ENCODE data around the gene POLG2. TPM values are rescaled to one million over a fixed set of nuclear protein-coding genes. Genes with fewer than 3 reads are reported as not detected.
"Not testable (repeated sequence)": the region's sequence is repeated elsewhere in the genome, so short reads cannot be mapped to it uniquely, and the experiment has no call there.

Gene POLG2
- total RNA-seq, 1 experiment from 2014 or later, result 11.8 TPM

DNA sequence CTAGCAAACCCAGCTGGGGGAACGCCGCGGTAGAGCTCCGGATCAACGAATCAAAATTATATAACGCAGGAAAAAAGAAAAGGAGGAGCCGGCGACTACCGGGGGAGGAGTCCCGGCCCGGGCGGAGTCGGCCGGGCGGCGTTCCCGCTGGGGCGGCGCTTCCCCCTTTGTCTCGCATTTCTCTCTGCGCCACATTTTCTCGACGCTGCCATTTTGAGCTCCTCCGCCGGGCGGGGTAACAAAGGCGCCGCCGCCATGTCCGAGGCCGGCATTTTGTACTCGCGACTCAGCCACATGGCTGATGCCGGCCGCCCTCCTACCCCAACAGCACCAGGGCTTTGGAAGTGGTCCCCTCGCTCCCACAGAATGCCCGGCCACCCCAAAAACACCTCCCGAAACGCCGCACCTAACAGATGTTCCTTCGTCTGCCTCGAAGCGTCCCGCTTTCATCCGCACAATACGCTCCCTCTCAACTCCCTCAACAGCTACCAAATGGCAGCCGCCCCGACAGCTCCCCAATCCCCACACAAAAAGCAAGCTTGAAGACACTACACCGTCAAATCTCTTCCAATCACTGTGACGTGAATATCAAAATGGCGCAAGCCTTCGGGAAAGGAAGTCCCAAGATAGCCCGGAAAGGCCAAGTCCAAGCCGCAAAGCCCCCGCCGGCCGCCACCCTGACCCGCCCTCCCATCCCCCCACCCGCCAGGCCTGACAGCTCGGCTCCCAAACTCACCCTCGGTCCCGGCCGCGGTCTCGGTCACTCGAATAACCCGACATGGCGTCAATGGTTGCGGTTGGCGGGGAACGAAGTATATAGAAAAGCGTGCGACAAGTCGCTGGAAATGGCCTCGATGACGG is 8.7 kb upstream of the POLG2 start:
- peak; percentile 80 for DNase-seq (ENCODE audit: low spot score)

DNA sequence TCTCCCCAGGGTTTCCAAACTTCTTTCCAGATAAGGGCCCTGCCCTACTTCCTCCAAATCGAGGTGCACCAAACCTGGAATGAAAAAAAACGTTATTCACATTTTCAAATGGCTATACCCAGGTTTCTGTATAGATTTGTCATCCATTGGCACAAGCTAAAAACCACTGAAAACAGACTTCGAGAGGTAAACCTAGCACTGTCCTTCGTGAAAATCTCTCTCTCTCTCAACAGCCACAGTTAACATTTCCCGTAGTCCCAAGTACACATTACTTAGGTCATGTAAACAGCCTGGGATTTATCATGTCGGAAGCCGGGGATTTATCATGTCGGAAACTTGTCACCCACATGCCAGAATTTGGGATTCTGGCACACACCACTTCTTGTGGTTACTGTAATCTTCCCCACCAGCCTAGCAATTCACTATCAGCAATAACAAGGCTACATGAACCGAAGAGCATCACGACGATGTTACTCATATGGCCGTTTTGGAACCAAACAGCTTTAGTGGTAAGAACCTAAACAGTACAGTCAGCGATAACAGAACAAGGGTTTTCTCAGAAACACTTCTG is 8.0 kb upstream of the POLG2 start:
- DNase-seq (ENCODE audit: low spot score), result peak; percentile 27

DNA sequence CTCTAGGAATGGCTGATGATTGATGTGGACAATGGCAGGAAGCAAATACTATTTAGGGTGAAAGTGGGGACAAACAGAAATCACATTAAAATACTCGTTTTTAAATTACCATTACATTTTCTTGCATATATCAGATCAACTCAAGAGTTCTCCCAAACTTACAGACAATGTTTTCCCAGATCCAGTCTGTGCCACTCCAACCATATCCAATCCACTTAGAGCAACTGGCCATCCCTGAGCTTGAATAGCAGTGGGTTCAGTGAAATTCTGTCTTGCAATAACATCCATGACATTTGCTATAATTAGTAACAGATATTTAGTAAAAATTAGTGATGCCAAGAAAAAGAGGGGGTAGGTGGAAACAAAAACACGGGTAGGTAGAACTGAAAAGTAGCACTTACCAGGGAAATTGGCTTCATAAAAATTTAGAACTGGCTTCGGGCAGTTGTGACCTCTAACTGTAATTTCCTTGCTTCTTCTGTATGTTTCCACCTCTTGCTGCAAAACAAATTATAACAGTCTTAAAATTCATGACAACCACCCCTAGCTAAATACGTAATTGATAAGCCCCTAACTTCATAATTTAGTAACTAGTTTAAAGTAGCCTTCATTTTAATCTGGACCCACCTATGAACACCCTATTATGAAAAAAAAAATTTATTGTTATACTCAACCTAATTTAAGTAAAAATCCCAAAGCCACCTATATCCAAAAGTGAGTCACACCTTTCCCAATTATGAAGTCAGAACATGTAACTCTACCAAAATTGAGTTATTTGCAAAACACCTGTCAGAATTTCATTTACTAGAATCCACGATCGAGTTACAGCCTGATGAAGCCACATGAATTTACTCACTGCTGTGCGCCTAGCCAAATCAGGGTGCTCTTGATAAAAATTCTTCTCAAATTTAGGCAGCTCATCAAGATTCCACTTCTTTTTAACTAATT is 7.2 kb upstream of the POLG2 start:
- no peak for DNase-seq (ENCODE audit: low spot score)

DNA sequence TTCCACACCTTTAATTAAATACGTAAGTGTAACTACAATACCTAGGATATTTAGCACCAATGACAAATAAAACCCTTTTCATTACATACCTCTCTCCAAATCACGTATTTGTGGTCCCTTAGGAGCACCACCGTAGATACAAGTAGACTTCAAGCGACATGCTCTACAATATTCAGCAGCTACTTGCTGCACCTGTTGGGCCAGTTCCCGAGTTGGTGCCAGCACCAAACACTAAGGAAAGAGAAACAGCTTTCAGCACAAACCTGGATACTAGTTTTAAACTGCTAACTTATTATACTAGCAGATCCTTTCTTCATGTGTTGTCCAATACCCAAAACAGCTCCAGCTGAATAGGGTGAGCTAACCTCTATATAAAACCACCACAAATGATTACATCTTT is 6.5 kb upstream of the POLG2 start:
- DNase-seq (ENCODE audit: low spot score), result no peak

DNA sequence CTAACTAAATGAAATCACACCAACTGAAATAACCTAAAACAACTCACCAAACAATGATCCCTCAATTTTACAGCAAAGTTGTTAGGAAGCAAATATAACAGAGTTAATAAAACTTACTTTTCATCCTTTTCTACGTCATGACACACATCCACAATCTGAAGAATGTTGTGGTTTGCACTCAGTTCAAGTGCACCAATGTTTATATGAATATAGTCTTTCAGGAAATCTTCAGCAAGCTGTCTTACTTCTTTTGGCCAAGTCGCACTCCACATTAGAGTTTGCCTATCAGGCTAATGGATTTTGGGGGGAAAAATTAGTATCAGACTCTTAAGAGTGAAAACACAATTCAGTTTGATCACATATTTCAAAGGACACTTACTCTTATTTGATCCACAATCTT is 6.0 kb upstream of the POLG2 start:
- DNase-seq (ENCODE audit: low spot score), result no peak

DNA sequence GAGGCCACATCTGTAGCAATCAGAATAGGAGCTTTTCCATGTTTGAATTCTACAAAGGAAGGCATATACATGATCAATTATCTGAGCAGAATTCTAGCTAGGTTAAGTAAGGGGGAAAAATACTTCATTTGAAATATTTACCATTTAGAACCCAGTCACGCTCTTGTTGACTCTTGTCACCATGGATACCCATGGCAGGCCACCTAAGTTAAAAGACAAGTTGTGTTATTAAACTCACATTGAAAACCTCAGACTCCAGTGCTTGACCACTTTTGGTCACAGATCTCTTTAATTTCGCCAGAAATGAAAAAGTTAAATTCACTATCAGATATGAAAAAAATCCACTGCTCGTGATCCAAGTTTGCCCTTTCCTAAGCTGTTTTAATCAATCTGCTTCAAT is 5.2 kb upstream of the POLG2 start:
- no peak for DNase-seq (ENCODE audit: low spot score)

DNA sequence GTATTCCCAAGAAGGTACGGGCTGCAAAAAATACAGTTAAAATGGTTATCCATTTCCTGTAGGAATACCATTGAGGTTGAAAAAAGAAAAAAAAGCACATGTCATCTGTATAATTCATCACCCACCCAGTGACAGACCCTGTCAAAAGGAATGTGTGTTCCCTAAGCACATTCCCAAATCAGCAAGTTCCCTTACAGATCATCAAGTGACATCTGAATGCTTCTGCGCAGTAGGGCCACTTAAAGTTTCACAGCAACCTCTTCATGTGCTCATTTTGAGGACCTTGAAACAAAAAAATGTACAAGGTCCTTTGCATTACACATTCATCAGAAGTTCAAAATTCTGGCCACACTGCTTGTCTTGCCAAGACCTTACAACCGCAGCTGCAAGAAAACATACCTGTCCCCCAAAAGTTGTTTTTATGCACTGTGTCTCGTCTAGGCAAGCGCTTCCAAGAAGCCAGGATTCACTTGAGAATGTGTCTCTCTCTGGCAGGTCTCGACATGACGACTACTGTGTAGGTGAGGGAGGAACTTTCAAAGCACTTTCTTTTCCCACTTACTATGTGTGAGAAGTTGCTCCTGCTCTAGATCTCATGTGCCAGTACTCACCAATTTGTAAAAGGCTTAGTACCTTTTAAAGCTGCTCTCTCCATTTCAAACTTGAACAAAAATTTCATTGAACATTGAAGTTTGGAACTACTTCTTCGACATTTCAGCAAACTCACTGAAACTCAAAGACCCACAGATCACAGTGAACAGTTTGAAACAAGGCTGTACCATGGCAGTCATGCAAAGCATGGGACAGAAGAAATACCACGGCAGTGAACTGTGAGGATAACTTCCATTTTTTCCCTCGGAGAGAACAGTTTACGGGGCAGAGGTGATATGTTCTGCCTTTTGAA is 4.3 kb upstream of the POLG2 start:
- DNase-seq (ENCODE audit: low spot score), result no peak

DNA sequence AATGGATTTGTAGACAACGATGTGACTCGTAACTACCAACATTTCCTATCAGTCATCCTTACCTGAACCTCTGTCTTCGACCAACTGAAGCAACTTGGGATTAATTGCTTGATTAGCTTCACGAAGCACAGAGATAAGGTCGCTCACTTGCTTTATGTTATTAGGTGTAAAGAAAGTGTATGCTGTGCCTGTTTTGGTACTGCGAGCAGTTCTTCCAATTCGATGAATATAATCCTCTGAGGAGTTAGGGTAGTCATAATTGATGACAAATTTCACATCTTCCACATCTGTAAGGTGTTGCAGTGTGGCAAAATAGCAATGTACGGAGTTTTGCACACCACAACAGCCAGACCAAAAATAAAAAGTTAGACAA is 3.6 kb upstream of the POLG2 start:
- no peak for DNase-seq (ENCODE audit: low spot score)

DNA sequence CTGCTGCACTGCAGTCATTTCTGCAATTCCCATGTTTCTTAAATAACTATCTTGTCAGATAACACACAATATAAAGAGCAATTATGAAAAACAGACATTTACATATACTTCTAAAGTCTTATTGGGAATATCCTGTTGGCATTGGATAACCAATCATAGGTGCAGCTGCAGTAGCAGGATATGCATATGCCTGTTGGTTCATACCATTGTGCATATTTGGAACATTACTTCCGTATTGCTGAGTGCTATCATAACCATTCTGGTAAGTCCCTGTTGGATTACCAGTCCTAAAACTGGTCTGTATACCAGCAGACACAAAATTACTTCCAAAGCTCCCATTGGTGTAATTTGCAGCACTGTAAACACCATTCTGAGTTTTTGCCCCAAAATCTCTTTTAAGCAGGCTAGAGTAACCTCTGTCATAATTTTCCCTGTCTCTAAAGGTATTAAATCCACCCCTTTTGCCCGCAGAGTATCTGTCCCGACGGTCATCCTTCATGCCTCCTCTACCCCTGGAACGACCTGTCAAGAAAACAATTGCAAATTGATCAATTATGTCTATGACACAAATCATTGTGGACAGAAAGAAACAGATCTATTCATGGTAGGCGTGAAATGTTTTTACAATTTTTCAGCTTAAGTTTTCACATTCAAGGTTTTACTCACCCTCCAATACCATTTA is 3.1 kb upstream of the POLG2 start:
- DNase-seq (ENCODE audit: low spot score), result no peak

DNA sequence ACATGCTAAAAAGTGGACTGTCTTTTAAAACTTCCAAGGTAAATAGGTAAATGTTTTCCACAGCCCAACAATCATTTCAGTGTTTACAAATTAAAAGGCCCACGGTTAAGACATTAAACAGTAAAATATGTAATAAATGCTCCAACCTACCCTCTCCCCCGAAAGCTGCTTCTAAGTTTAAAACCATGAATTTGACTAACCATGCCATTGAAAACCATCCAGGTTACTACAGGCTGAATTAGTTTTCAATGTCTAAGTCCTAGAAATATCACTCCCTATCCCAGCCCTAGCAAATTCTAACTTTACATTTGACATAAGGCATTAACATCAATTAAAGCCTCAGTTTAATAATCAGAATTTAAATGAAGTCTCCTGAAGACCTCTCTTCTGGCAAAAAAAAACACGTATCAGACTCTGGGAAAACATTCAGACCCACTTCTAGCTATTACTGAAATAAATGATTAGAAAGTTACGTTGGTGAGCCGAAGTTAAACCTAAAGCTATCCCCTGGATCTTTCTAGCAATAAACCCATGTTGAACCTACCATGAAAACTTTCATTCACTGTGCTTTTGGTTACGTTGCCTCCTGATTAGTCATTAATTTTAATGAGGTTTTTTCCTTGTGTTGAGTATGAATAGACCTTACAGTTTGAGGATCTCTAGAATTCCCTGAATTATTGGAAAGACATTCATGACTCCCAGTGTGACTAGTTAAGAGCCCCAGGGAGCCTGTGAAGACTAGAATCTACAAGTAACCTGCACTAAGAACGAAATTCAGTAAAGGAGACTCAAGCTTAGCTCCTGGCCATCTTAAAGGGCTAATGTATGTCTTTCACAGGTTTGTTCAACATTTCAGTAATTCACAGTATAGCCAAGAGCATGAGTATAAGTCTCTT is 1.7 kb upstream of the POLG2 start:
- DNase-seq (ENCODE audit: low spot score), result no peak

DNA sequence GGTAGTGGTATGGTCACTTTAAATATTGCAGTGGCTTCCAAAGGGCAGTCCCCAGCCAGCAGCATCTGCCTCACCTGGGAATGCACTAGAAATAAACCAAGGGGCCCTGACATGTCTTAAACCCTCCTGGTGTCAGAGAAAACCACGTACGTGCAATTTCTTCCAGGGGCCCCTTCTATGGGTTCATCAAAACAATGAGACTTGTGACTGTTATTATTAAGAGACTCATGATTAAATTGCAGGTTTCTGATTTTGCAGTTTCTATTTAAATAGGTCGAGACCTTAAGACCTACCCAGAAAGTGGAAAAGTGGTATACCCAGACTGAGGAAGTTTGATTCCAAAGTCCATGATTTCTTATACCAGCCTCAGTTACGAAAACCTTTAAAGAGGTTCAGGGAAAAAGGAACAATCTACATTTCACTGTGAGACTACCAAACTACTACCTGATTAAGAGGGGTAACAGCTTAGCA is 746 bp upstream of the POLG2 start:
- DNase-seq (ENCODE audit: low spot score), result no peak

DNA sequence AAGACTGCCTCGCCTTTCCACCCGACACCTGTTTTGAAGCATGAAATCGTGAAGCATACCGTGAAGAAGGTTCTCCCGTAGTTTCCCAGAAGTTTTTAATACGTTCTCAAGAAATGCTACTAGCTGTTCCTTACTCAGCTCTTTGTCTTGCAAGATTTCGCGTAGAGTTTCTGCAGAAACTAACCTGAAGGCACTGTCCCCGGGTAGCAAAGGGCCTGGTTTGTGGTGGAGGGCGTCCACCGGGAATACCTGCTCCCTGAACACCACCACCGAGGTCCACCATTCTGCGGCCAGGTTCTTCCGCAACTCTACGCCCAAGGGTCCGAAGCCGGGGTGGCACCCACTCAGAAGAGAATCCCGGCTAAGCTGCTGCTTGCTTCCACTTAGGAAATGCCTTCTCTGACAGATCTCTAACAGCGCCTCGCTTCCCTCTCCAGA is 487 bp downstream of the POLG2 start:
- no peak for DNase-seq (ENCODE audit: low spot score)

DNA sequence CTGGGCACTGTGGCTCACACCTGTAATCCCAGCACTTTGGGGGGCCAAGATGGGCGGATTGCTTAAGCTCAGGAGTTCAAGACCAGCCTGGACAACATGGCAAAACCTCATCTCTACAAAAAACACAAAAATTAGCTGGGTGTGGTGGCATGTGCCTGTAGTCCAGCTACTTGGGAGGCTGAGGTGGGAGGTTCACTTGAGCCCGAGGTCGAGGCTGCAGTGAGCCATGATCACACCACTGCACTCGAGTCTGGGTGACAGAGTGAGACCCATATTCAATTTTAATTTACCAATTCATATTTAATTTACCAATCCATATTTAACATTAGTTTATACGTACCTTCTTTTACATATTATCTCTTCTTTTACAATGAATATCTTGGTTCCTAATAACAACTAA is 1.6 kb downstream of the POLG2 start:
- DNase-seq (ENCODE audit: low spot score), result not testable (repeated sequence)

DNA sequence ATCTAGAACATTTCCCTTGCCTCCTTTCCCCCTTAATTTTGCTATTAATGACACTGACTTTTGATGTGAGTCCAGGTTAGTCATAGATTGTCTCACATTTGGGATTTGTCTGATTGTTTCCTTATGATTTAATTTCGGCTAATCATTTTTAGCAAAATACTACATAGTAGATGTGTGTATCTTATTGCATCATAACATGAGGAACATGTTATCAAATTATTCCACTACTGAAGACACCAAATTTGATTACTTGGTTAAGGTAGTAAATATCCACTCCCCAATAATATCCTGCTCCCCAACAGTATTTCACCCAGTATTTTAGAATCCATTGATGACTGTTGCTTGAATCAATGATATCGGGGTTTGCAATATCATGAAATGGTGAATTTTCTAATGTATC is 2.7 kb downstream of the POLG2 start:
- no peak for DNase-seq (ENCODE audit: low spot score)

DNA sequence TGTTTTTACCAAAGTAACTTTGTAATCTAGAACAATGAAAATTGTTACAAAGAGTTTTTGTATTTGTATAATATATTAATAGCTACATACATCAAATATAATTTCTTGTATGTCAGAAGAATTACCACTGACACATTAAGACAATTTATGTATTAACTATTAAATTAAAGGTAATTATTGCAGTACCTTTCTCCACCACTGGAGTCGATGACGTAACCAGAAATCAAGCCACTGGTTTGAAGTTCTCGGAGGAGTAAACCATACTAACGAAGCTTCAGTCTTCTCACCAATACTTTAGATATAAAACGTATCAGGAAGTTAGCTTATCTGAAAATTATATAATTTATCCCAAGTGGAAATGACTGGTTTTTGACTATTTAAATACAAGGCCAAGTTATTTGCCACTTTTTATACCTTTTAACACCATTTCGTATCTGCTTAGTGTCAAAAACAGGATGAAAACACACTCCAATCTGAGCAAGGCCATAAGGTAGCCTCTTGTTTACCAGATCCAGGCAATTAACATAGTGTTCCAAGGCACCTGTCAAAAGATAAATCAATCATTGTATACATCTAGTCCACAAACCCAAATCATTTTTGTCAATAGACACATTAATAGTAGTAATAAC is 4.3 kb downstream of the POLG2 start:
- DNase-seq (ENCODE audit: low spot score), result no peak

DNA sequence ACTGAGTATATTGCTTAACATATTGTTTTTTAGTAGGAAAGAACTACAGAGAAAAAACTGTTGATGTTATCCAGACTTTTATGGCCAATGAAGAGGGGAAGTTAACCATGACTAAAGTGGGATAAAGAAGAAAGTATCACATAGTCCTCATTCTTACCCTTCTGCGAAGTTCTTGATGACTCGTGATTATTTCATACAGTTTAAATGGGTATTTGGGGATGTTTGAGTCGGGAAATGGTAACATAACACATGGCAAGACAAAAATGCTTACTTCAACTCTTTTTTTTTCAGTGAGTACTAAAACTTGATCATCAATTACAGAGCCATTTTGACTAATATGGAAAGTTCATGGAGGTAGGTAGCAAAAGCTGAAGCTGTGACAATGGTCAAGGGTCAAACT is 4.9 kb downstream of the POLG2 start:
- no peak for DNase-seq (ENCODE audit: low spot score)

DNA sequence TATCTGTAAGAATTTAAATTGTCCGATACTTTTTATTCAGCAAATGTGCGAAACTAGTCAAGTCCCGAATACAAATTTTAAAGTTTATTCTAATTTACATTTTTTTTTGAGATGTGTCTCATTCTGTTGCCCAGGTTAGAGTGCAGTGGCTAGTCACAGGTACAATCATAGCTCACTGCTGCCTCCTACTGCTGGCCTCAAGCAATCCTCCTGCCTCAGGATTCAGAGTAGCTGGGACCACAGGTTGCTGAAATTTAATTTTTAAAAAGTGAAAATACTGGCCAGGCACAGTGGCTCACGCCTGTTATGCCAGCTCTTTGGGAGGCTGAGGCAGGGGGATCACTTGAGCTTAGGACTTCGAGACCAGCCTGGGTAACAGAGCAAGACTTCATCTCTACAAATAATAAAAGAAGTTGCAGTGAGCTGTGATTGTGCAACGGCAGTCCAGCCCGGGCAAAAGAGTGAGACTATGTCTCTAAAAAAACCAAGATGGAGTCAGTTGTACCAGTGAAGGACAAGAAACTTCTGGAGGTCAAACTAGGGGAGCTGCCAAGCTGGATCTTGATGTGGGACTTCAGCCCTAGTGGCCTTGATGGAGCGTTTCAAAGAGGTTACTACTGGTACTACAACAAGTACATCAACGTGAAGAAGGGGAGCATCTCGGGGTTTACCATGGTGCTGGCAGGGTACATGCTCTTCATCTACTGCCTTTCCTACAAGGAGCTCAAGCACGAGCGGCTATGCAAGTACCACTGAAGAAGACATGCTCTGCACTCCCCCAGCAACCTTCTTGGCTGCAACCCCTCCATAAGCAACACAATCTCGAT is 5.6 kb downstream of the POLG2 start:
- DNase-seq (ENCODE audit: low spot score), result peak; percentile 53

DNA sequence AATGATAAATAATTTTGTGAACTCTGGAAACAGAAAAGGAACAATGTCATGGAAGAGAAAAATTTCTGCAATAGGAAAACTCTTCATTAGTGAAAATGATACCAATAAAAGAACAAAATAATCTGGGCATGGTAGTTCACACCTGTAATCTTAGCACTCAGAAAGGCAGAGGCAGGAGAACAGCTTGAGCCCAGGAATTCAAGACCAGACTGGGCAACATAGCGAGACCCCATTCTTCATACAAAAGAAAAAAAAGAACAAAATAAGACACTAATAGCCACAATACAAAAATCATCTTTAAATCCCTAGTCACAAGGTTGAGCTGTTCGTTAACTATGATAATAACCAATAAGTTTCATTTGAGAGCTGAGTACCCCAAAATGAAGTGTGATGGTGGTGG is 8.6 kb downstream of the POLG2 start:
- DNase-seq (ENCODE audit: low spot score), result no peak
